ENCODE data around the gene RSU1.
"Not testable (repeated sequence)": the region's sequence is repeated elsewhere in the genome, so short reads cannot be mapped to it uniquely, and the experiment has no call there.

RSU1 gene

GRCh38 chr10:16754765-16755164, 62.5 kb downstream of the RSU1 start:
- TF ChIP-seq, protein P1, sequence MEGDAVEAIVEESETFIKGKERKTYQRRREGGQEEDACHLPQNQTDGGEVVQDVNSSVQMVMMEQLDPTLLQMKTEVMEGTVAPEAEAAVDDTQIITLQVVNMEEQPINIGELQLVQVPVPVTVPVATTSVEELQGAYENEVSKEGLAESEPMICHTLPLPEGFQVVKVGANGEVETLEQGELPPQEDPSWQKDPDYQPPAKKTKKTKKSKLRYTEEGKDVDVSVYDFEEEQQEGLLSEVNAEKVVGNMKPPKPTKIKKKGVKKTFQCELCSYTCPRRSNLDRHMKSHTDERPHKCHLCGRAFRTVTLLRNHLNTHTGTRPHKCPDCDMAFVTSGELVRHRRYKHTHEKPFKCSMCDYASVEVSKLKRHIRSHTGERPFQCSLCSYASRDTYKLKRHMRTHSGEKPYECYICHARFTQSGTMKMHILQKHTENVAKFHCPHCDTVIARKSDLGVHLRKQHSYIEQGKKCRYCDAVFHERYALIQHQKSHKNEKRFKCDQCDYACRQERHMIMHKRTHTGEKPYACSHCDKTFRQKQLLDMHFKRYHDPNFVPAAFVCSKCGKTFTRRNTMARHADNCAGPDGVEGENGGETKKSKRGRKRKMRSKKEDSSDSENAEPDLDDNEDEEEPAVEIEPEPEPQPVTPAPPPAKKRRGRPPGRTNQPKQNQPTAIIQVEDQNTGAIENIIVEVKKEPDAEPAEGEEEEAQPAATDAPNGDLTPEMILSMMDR (IDR thresholded peaks at IDR 0.05; ENCODE audit: low read depth, low read length, missing control alignments) = no peak
- in situ Hi-C loops (cut with HindIII; ENCODE audit: low sequenced_read_pairs) = no loop called here

GRCh38 chr10:16752849-16753248, 64.4 kb downstream of the RSU1 start:
- DNase-seq (ENCODE audit: low read depth) = not testable (repeated sequence)

More at GRCh38 chr10:16754765-16755164, 62.5 kb downstream of the RSU1 start:
- no peak overlapping the region for H3K4me3 ChIP-seq (ENCODE audit: low read depth, low read length)
- DNase-seq (ENCODE audit: low read depth) = no peak

GRCh38 chr10:16752099-16752498, 65.1 kb downstream of the RSU1 start:
- TF ChIP-seq, protein P1 (IDR thresholded peaks at IDR 0.05; ENCODE audit: low read depth, low read length, missing control alignments) = no peak
- DNase-seq (ENCODE audit: low read depth) = no peak
- in situ Hi-C loops (cut with HindIII; ENCODE audit: low sequenced_read_pairs) = no loop called here
- no peak overlapping the region for H3K4me3 ChIP-seq (ENCODE audit: low read depth, low read length)

More at GRCh38 chr10:16752849-16753248, 64.4 kb downstream of the RSU1 start:
- H3K4me3 ChIP-seq (ENCODE audit: low read depth, low read length); in situ Hi-C loops (cut with HindIII; ENCODE audit: low sequenced_read_pairs): not testable (repeated sequence)

- DNase-seq (ENCODE audit: low read depth) = no peak
- TF ChIP-seq, protein P1 (IDR thresholded peaks at IDR 0.05; ENCODE audit: low read depth, low read length, missing control alignments) = no peak
- in situ Hi-C loops (cut with HindIII; ENCODE audit: low sequenced_read_pairs) = no loop called here
- H3K4me3 ChIP-seq (ENCODE audit: low read depth, low read length) = no peak overlapping the region
These were observed 66.0 kb downstream of the RSU1 start for GRCh38 chr10:16751244-16751643.

GRCh38 chr10:16750461-16750860, 66.8 kb downstream of the RSU1 start:
- in situ Hi-C loops (cut with HindIII; ENCODE audit: low sequenced_read_pairs) = no loop called here
- TF ChIP-seq, protein P1 (IDR thresholded peaks at IDR 0.05; ENCODE audit: low read depth, low read length, missing control alignments) = no peak

GRCh38 chr10:16748749-16749148, 68.5 kb downstream of the RSU1 start:
- no peak overlapping the region for H3K4me3 ChIP-seq (ENCODE audit: low read depth, low read length)
- TF ChIP-seq, protein P1 (IDR thresholded peaks at IDR 0.05; ENCODE audit: low read depth, low read length, missing control alignments) = no peak
- DNase-seq (ENCODE audit: low read depth) = no peak
- in situ Hi-C loops (cut with HindIII; ENCODE audit: low sequenced_read_pairs) = no loop called here

More at GRCh38 chr10:16750461-16750860, 66.8 kb downstream of the RSU1 start:
- no peak for DNase-seq (ENCODE audit: low read depth)
- no peak overlapping the region for H3K4me3 ChIP-seq (ENCODE audit: low read depth, low read length)

DNA sequence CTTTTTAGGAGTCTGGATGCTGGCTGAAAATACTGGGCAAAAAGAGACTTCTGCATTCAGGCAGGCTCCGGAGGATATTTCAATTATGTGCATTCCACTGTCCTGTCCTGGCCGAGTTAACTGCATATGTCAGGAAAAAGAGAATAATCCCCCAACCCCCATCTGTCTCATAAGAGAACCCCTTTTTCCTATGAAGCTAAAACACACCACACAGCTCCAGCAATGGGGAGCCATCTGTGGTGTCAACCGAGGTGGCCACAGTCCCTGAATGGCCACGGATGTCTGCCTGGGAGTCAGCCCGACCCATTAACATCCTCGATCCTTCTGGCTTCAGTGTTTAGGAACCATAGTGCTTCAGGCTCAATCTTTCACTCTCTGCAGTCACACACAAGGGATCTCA, 70.4 kb downstream of the RSU1 start:
- in situ Hi-C loops (cut with HindIII; ENCODE audit: low sequenced_read_pairs) = no loop called here
- TF ChIP-seq, protein P1 (IDR thresholded peaks at IDR 0.05; ENCODE audit: low read depth, low read length, missing control alignments) = no peak
- DNase-seq (ENCODE audit: low read depth) = no peak
- H3K4me3 ChIP-seq (ENCODE audit: low read depth, low read length) = no peak overlapping the region

Data from astrocyte of the cerebellum (primary cell).